Heart left ventricle (tissue), 13 donors: ENCODE results near the gene DDX59.

Source experiments
- CTCF ChIP-seq, 12 donors: fragments of 200-600 bp; sonication (generic) in 4 of 12; IDR thresholded peaks; one replicate each; pipeline versions ENCODE4 v1.5.0 to v1.8.0; 2018 to 2022; ENCODE audit warnings: antibody characterized with exemption in 12 of 12, mild to moderate bottlenecking in 5 of 12
- POLR2A ChIP-seq, 2 donors: fragments of 450-650 bp; IDR thresholded peaks; one replicate each; pipeline ENCODE4 v1.6.1; 2017; ENCODE audit warnings: antibody characterized with exemption in 2 of 2, mild to moderate bottlenecking in 2 of 2, moderate library complexity in 2 of 2
- donor health status: ischemic (EF 13 %, LVEDD 7.1; RV severe dilation, severe dysfunction).
- donor health status: DM: no; HTN: yes; CAD: no.
- donor health status: DM: no; HTN: no; CAD: no.
- donor health status: ischemic (EF 25% LVEDD 6.9; RV normal size, moderate dysfunction).
- donor health status: ischemic (EF 25% LVEDD 5.7; RV mildly dilated, moderate dysfunction).
- donor health status: ischemic (EF 35%, LVEDD 5.7; RV mildly dilated, moderate dysfunction).
- donor health status: nonischemic (EF 11% LVEDD 7.7; RV severe dilation, severe dysfunction).
- donor health status: DM: yes; HTN: yes; CAD: no.
- donor health status: PGD.
- donor health status: ischemic (EF 29% LVEDD 5.4; RV normal size, mild dysfunction).
- donor health status: nonischemic (EF 23%, LVEDD 6.1; RV moderate dilation, normal function).

- TF ChIP-seq CTCF (IDR thresholded peaks at IDR 0.05) (no peak), POLR2A (IDR thresholded peaks at IDR 0.05) (no peak)
Measured at GRCh38 chr1:200610846-200611245, 58.9 kb downstream of the DDX59 start.
